Heart left ventricle (tissue), 16 donors: ENCODE data around the gene PRKCH. TPM values are rescaled to one million over a fixed set of nuclear protein-coding genes. Genes with fewer than 3 reads are reported as not detected.
A peak's percentile ranks its signal among the peaks of the same experiment; 100 is the strongest.

ENCODE experiments used
- ATAC-seq, 4 donors: fragments of 200-7000 bp; cut with Tn5 transposase; one replicate each; pipeline ENCODE4 v1.9.1; 2020 to 2022; ENCODE audit warnings: moderate library complexity in 4 of 4, mild to moderate bottlenecking in 3 of 4, moderate number of reproducible peaks in 1 of 4
- DNase-seq, 5 donors: peaks; one replicate each; pipeline ENCODE4 v3.0.0-alpha.2; 2020
- H3K27ac ChIP-seq, 12 donors: fragments of 200-600 bp; sonication (generic) in 4 of 12; one replicate each; pipeline versions ENCODE4 v1.5.0 to v1.8.0; 2016 to 2022; ENCODE audit warnings: mild to moderate bottlenecking in 2 of 12
- H3K27me3 ChIP-seq, 9 donors: fragments of 200-600 bp; sonication (generic) in 2 of 9; one replicate each; pipeline versions ENCODE4 v1.5.1 to v1.8.0; 2016 to 2022; ENCODE audit warnings: mild to moderate bottlenecking in 3 of 9
- H3K36me3 ChIP-seq, 9 donors: fragments of 200-600 bp; sonication (generic) in 2 of 9; one replicate each; pipeline versions ENCODE4 v1.5.0 to v1.8.0; 2018 to 2022; ENCODE audit warnings: mild to moderate bottlenecking in 2 of 9
- H3K4me1 ChIP-seq, 12 donors: fragments of 200-600 bp; sonication (generic) in 4 of 12; one replicate each; pipeline versions ENCODE4 v1.5.0 to v1.8.0; 2016 to 2022; ENCODE audit warnings: mild to moderate bottlenecking in 3 of 12
- H3K4me3 ChIP-seq, 12 donors: fragments of 200-600 bp; sonication (generic) in 4 of 12; one replicate each; pipeline versions ENCODE4 v1.5.0 to v1.8.0; 2017 to 2022; ENCODE audit warnings: mild to moderate bottlenecking in 9 of 12, moderate library complexity in 4 of 12
- H3K9me3 ChIP-seq, 12 donors: fragments of 200-600 bp; sonication (generic) in 4 of 12; one replicate each; pipeline versions ENCODE4 v1.5.0 to v1.8.0; 2016 to 2022; ENCODE audit warnings: mild to moderate bottlenecking in 1 of 12
- CTCF ChIP-seq, 12 donors: fragments of 200-600 bp; sonication (generic) in 4 of 12; IDR thresholded peaks; one replicate each; pipeline versions ENCODE4 v1.5.0 to v1.8.0; 2018 to 2022; ENCODE audit warnings: antibody characterized with exemption in 12 of 12, mild to moderate bottlenecking in 5 of 12
- POLR2A ChIP-seq, 2 donors: fragments of 450-650 bp; IDR thresholded peaks; one replicate each; pipeline ENCODE4 v1.6.1; 2017; ENCODE audit warnings: antibody characterized with exemption in 2 of 2, mild to moderate bottlenecking in 2 of 2, moderate library complexity in 2 of 2
- WGBS, 4 donors: extraction: QIAGEN DNeasy Blood & Tissue Kit in 2 of 4; methylation state at CpG; one replicate each; pipeline versions ENCODE4 v1.1.5 to v1.1.7; 2013 to 2018; 5-methylcytosine and 5-hydroxymethylcytosine counted together
- intact Hi-C, 10 donors: fragments of 100-400 bp; cut with DNase I; formaldehyde crosslinking; loops; one replicate each; pipeline versions ENCODE4 v1.11.1 to v1.14.2; 2022
- polyA plus RNA-seq, 2 donors: library from polyadenylated mRNA; stranded (reverse); fragments of 200-250 nt; gene quantifications; one replicate each; pipeline ENCODE4 v1.2.3, GENCODE V29; 2013
- total RNA-seq, 9 donors: library from RNA; depleted of rRNA in 2 of 9; stranded (reverse); fragments of >200 nt in 2 of 9; fragmentation: NEBNext Ultra II Directional in 3 of 9; extraction: Animal tissue kit (Norgen Biotek cat#: 25700) in 3 of 9; gene quantifications; one replicate each; pipeline versions ENCODE4 v1.1.0 to v1.2.4, GENCODE V29; 2016 to 2023
- donor health status: ischemic (EF 13 %, LVEDD 7.1; RV severe dilation, severe dysfunction).
- donor health status: healthy with polysubstance abuse.
- donor health status: DM: no; HTN: yes; CAD: no.
- donor health status: DM: no; HTN: no; CAD: no.
- donor health status: ischemic (EF 25% LVEDD 6.9; RV normal size, moderate dysfunction).
- donor health status: ischemic (EF 25% LVEDD 5.7; RV mildly dilated, moderate dysfunction).
- donor health status: healthy.
- donor health status: DM: yes; HTN: yes; CAD: no.
- donor health status: ischemic (EF 35%, LVEDD 5.7; RV mildly dilated, moderate dysfunction).
- donor health status: nonischemic (EF 11% LVEDD 7.7; RV severe dilation, severe dysfunction).
- donor health status: DM: yes; HTN: yes; CAD: no.
- donor health status: PGD.
- donor health status: ischemic (EF 29% LVEDD 5.4; RV normal size, mild dysfunction).
- donor health status: nonischemic (EF 23%, LVEDD 6.1; RV moderate dilation, normal function).

Gene PRKCH
- total and polyA plus RNA-seq, 11 donors: 6.1 to 49.2 (median 21.7) TPM

DNA sequence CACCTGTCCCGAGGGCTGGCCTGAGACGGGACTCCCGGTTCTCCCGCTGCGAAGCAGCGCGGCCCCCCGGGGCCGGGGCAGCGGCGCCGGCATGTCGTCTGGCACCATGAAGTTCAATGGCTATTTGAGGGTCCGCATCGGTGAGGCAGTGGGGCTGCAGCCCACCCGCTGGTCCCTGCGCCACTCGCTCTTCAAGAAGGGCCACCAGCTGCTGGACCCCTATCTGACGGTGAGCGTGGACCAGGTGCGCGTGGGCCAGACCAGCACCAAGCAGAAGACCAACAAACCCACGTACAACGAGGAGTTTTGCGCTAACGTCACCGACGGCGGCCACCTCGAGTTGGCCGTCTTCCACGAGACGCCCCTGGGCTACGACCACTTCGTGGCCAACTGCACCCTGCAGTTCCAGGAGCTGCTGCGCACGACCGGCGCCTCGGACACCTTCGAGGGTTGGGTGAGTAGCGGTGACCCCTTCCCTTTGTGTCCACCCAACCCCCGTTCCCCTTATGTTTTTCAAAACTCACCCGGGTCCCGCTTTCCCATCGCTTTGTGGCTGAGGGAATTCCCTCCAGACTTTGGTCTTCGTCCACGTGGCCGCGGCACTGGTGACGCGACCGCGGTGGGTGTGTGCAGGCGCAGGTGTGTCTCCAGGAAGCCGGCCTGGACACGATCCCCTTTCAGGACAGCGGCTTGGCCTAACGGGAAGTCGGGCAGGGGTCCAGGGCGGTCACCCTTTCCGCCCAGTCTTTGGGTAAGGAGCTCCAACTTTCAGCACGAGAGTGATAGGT is 826 bp downstream of the PRKCH start:
- ATAC-seq: peak; percentile 22 to 57 (median 44)
- Histone ChIP-seq H3K36me3 (no peaks in the 10 kb centered on the region), H3K27ac (peak overlapping the region; percentile 75 to 95 (median 89)), H3K27me3 (peaks cover 0 to 20% (median 4%) of the 10 kb centered on the region in 9 donors), H3K4me3 (peak overlapping the region; percentile 63 to 89 (median 77)), H3K4me1 (peaks cover 0 to 20% (median 8%) of the 10 kb centered on the region in 12 donors), H3K9me3 (peaks cover 0 to 9% (median 0%) of the 10 kb centered on the region in 12 donors)
- TF ChIP-seq CTCF (IDR thresholded peaks at IDR 0.05) (no peak), POLR2A (IDR thresholded peaks at IDR 0.05) (no peak)
- intact Hi-C loops: loop anchor here in 7 of 10 donors (2.0 to 10.0 kb wide), 8 partner anchors 35 to 135 kb away; no protein-coding TSS in a partner anchor
- peak; percentile 39 to 76 (median 67) for DNase-seq
- WGBS, 4 donors: 2 to 4% (median 3%) methylated on average over 35 to 63 of the region's 63 CpGs

DNA sequence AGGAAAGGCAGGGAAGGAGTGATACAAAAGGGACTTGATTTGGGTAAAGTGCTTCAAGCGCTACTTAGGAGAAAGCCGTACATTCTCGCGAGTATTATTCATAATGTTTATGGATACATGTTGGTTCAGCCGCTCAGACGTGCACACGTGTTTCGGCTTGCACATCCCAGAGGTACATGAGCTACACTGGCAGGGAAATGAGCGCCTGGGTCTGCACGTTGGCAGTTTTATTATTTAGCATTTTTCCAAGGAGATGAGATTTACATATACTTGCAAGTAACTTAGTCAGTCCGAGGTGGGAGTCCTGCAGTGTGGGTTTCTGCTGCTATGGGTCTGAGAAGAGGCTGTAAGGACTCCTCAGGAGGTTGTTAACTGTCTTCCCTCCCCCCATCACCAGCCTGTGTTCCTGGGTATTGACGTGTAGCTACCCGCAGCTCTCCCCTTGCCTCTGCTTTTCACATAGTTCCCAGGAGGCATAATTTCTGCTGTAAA is 1.5 kb downstream of the PRKCH start:
- H3K27ac ChIP-seq: peak overlapping the region; percentile 75 to 95 (median 89)
- intact Hi-C loops: loop anchor here in 7 of 10 donors (2.0 to 10.0 kb wide), 8 partner anchors 34 to 134 kb away; no protein-coding TSS in a partner anchor
- peak overlapping the region; percentile 63 to 89 (median 77) for H3K4me3 ChIP-seq
- ATAC-seq: peak in 1 of 4 donors; percentile 1
- TF ChIP-seq POLR2A (IDR thresholded peaks at IDR 0.05): no peak
- TF ChIP-seq CTCF (IDR thresholded peaks at IDR 0.05): no peak
- H3K9me3 ChIP-seq: peaks cover 0 to 9% (median 0%) of the 10 kb centered on the region in 12 donors
- WGBS, 4 donors: 17 to 30% (median 19%) methylated on average over 13 of the region's 13 CpGs
- no peaks in the 10 kb centered on the region for H3K36me3 ChIP-seq
- H3K4me1 ChIP-seq: peaks cover 0 to 26% (median 11%) of the 10 kb centered on the region in 12 donors
- H3K27me3 ChIP-seq: peaks cover 0 to 20% (median 4%) of the 10 kb centered on the region in 9 donors
- DNase-seq: no peak

- peaks cover 0 to 9% (median 0%) of the 10 kb centered on the region in 12 donors for H3K9me3 ChIP-seq
- intact Hi-C loops: loop anchor here in 7 of 10 donors (2.0 to 10.0 kb wide), 8 partner anchors 33 to 133 kb away; no protein-coding TSS in a partner anchor
- H3K4me1 ChIP-seq: peaks cover 0 to 31% (median 15%) of the 10 kb centered on the region in 12 donors
- DNase-seq (no peak), ATAC-seq (no peak)
- WGBS, 4 donors: 56 to 75% (median 66%) methylated on average over 6 of the region's 6 CpGs
- H3K27me3 ChIP-seq: peaks cover 0 to 20% (median 4%) of the 10 kb centered on the region in 9 donors
- H3K36me3 ChIP-seq: no peaks in the 10 kb centered on the region
- H3K4me3 ChIP-seq: peak overlapping the region in 11 of 12 donors; percentile 72 to 89 (median 78)
- H3K27ac ChIP-seq: peak overlapping the region in 11 of 12 donors; percentile 75 to 95 (median 90)
- TF ChIP-seq CTCF (IDR thresholded peaks at IDR 0.05) (no peak), POLR2A (IDR thresholded peaks at IDR 0.05) (no peak)
Observed at GRCh38 chr14:61323970-61324369, 2.6 kb downstream of the PRKCH start.

- peaks cover 0 to 20% (median 4%) of the 10 kb centered on the region in 9 donors for H3K27me3 ChIP-seq
- peaks cover 0 to 9% (median 0%) of the 10 kb centered on the region in 12 donors for H3K9me3 ChIP-seq
- WGBS, 4 donors: 88 to 94% (median 90%) methylated on average over 1 of the region's 1 CpG
- H3K4me3 ChIP-seq: peak overlapping the region in 2 of 12 donors; percentile 73 to 89
- H3K27ac ChIP-seq: peak overlapping the region in 9 of 12 donors; percentile 31 to 93 (median 79)
- ATAC-seq (no peak), DNase-seq (no peak)
- H3K36me3 ChIP-seq: no peaks in the 10 kb centered on the region
- no peak for TF ChIP-seq CTCF (IDR thresholded peaks at IDR 0.05)
- no peak for TF ChIP-seq POLR2A (IDR thresholded peaks at IDR 0.05)
- peaks cover 4 to 42% (median 25%) of the 10 kb centered on the region in 12 donors for H3K4me1 ChIP-seq
- intact Hi-C loops: loop anchor here in 4 of 10 donors (5.0 to 10.0 kb wide), 4 partner anchors 90 to 110 kb away; no protein-coding TSS in a partner anchor
Observed at GRCh38 chr14:61325166-61325565, 3.8 kb downstream of the PRKCH start.
